ENCODE data around the gene LPP. TPM values are rescaled to one million over a fixed set of nuclear protein-coding genes. Genes with fewer than 3 reads are reported as not detected.
A peak's percentile ranks its signal among the peaks of the same experiment; 100 is the strongest.

Gene LPP
- total RNA-seq, 2 experiments from 2014 or later: 51.3 to 58.9 TPM

GRCh38 chr3:188729422-188729821, 575.5 kb downstream of the LPP start:
- CTCF ChIA-PET: interaction anchor here (0.7 to 1.3 kb wide), 2 partner anchors 20 to 989 kb away, joined by 4 to 5 read pairs; no protein-coding TSS in a partner anchor
- Mint-ChIP-seq H3K4me3 (no peak overlapping the region), H3K4me1 (ENCODE audit: low read depth) (peaks cover 14% of the 10 kb centered on the region), H3K36me3 (ENCODE audit: low read depth) (peaks cover 3% of the 10 kb centered on the region), H3K9me3 (ENCODE audit: insufficient read depth) (no peaks in the 10 kb centered on the region), H3K27ac (no peak overlapping the region), H3K27me3 (ENCODE audit: low read depth) (no peaks in the 10 kb centered on the region)
- DNase-seq (no peak), ATAC-seq (no peak)
- POLR2A ChIA-PET: interaction anchor here (0.6 kb wide), 2 partner anchors 16 to 987 kb away, joined by 3 read pairs; no protein-coding TSS in a partner anchor

- Mint-ChIP-seq H3K36me3 (ENCODE audit: low read depth) (peaks cover 3% of the 10 kb centered on the region), H3K27me3 (ENCODE audit: low read depth) (peaks cover 4% of the 10 kb centered on the region), H3K27ac (no peak overlapping the region), H3K4me3 (no peak overlapping the region), H3K4me1 (ENCODE audit: low read depth) (peaks cover 7% of the 10 kb centered on the region), H3K9me3 (ENCODE audit: insufficient read depth) (no peaks in the 10 kb centered on the region)
- ATAC-seq: no peak
- ChIA-PET POLR2A (no interaction called here), CTCF (no interaction called here)
- no peak for DNase-seq
These were observed 580.4 kb downstream of the LPP start for GRCh38 chr3:188734395-188734794.

GRCh38 chr3:188739511-188739910, 585.6 kb downstream of the LPP start:
- H3K36me3 Mint-ChIP-seq (ENCODE audit: low read depth): no peaks in the 10 kb centered on the region
- ATAC-seq (no peak), DNase-seq (no peak)
- no peaks in the 10 kb centered on the region for H3K9me3 Mint-ChIP-seq (ENCODE audit: insufficient read depth)
- ChIA-PET POLR2A (no interaction called here), CTCF (interaction anchor here (1.1 to 1.6 kb wide), 2 partner anchors 10 to 999 kb away, joined by 4 read pairs; no protein-coding TSS in a partner anchor)
- H3K27me3 Mint-ChIP-seq (ENCODE audit: low read depth): peaks cover 4% of the 10 kb centered on the region
- H3K27ac Mint-ChIP-seq: no peak overlapping the region
- no peaks in the 10 kb centered on the region for H3K4me1 Mint-ChIP-seq (ENCODE audit: low read depth)
- no peak overlapping the region for H3K4me3 Mint-ChIP-seq

GRCh38 chr3:188740010-188740409, 586.1 kb downstream of the LPP start:
- ChIA-PET CTCF (interaction anchor here (1.1 to 1.6 kb wide), 2 partner anchors 9 to 1000 kb away, joined by 4 read pairs; no protein-coding TSS in a partner anchor), POLR2A (no interaction called here)
- Mint-ChIP-seq H3K4me1 (ENCODE audit: low read depth) (no peaks in the 10 kb centered on the region), H3K27ac (no peak overlapping the region), H3K36me3 (ENCODE audit: low read depth) (no peaks in the 10 kb centered on the region), H3K9me3 (ENCODE audit: insufficient read depth) (no peaks in the 10 kb centered on the region), H3K27me3 (ENCODE audit: low read depth) (peaks cover 4% of the 10 kb centered on the region), H3K4me3 (no peak overlapping the region)
- ATAC-seq (no peak), DNase-seq (no peak)

- ChIA-PET POLR2A (no interaction called here), CTCF (no interaction called here)
- no peaks in the 10 kb centered on the region for H3K9me3 Mint-ChIP-seq (ENCODE audit: insufficient read depth)
- H3K27me3 Mint-ChIP-seq (ENCODE audit: low read depth): no peaks in the 10 kb centered on the region
- ATAC-seq (no peak), DNase-seq (no peak)
- no peak overlapping the region for H3K4me3 Mint-ChIP-seq
- H3K4me1 Mint-ChIP-seq (ENCODE audit: low read depth): no peaks in the 10 kb centered on the region
- H3K36me3 Mint-ChIP-seq (ENCODE audit: low read depth): no peaks in the 10 kb centered on the region
- no peak overlapping the region for H3K27ac Mint-ChIP-seq
These were observed 589.0 kb downstream of the LPP start for GRCh38 chr3:188742755-188743550.

- Mint-ChIP-seq H3K9me3 (ENCODE audit: insufficient read depth) (no peaks in the 10 kb centered on the region), H3K4me3 (no peak overlapping the region), H3K4me1 (ENCODE audit: low read depth) (no peaks in the 10 kb centered on the region), H3K27ac (no peak overlapping the region), H3K36me3 (ENCODE audit: low read depth) (no peaks in the 10 kb centered on the region), H3K27me3 (ENCODE audit: low read depth) (no peaks in the 10 kb centered on the region)
- DNase-seq (no peak), ATAC-seq (no peak)
- ChIA-PET CTCF (interaction anchor here (4.0 kb wide), 1 partner anchor 1004 kb away, joined by 20 read pairs; no protein-coding TSS in a partner anchor), POLR2A (no interaction called here)
These were observed 590.2 kb downstream of the LPP start for GRCh38 chr3:188744166-188744565.

- Mint-ChIP-seq H3K9me3 (ENCODE audit: insufficient read depth) (no peaks in the 10 kb centered on the region), H3K27ac (no peak overlapping the region), H3K27me3 (ENCODE audit: low read depth) (no peaks in the 10 kb centered on the region), H3K36me3 (ENCODE audit: low read depth) (no peaks in the 10 kb centered on the region), H3K4me3 (no peak overlapping the region), H3K4me1 (ENCODE audit: low read depth) (no peaks in the 10 kb centered on the region)
- CTCF ChIA-PET: interaction anchor here (1.1 to 4.0 kb wide), 2 partner anchors 209 to 1005 kb away, joined by 4 to 20 read pairs; no protein-coding TSS in a partner anchor
- ATAC-seq: no peak
- POLR2A ChIA-PET: no interaction called here
- no peak for DNase-seq
These were observed 591.1 kb downstream of the LPP start for GRCh38 chr3:188745031-188745430.

GRCh38 chr3:188746291-188746783, 592.4 kb downstream of the LPP start:
- Mint-ChIP-seq H3K27me3 (ENCODE audit: low read depth) (no peaks in the 10 kb centered on the region), H3K4me3 (no peak overlapping the region), H3K27ac (no peak overlapping the region), H3K9me3 (ENCODE audit: insufficient read depth) (no peaks in the 10 kb centered on the region), H3K4me1 (ENCODE audit: low read depth) (no peaks in the 10 kb centered on the region), H3K36me3 (ENCODE audit: low read depth) (no peaks in the 10 kb centered on the region)
- CTCF ChIA-PET: interaction anchor here (0.9 to 4.0 kb wide), 3 partner anchors 9 to 1006 kb away, joined by 3 to 20 read pairs (median 4); no protein-coding TSS in a partner anchor
- POLR2A ChIA-PET: no interaction called here
- DNase-seq: no peak
- no peak for ATAC-seq

- Mint-ChIP-seq H3K27me3 (ENCODE audit: low read depth) (no peaks in the 10 kb centered on the region), H3K27ac (no peak overlapping the region), H3K9me3 (ENCODE audit: insufficient read depth) (no peaks in the 10 kb centered on the region), H3K4me1 (ENCODE audit: low read depth) (no peaks in the 10 kb centered on the region), H3K36me3 (ENCODE audit: low read depth) (no peaks in the 10 kb centered on the region), H3K4me3 (no peak overlapping the region)
- ATAC-seq (no peak), DNase-seq (no peak)
- ChIA-PET CTCF (interaction anchor here (1.0 to 4.0 kb wide), 4 partner anchors 164 to 1008 kb away, joined by 3 to 52 read pairs (median 12); no protein-coding TSS in a partner anchor), POLR2A (no interaction called here)
These were observed 593.5 kb downstream of the LPP start for GRCh38 chr3:188747489-188747888.

- H3K36me3 Mint-ChIP-seq (ENCODE audit: low read depth): no peaks in the 10 kb centered on the region
These were observed 595.2 kb downstream of the LPP start for GRCh38 chr3:188749010-188749617.

GRCh38 chr3:188749830-188750229, 595.9 kb downstream of the LPP start:
- no peak for DNase-seq
- Mint-ChIP-seq H3K4me3 (no peak overlapping the region), H3K27ac (no peak overlapping the region), H3K4me1 (ENCODE audit: low read depth) (peaks cover 3% of the 10 kb centered on the region), H3K27me3 (ENCODE audit: low read depth) (no peaks in the 10 kb centered on the region), H3K9me3 (ENCODE audit: insufficient read depth) (no peaks in the 10 kb centered on the region), H3K36me3 (ENCODE audit: low read depth) (no peaks in the 10 kb centered on the region)
- CTCF ChIA-PET: interaction anchor here (1.1 to 2.3 kb wide), 6 partner anchors 8 to 1010 kb away, joined by 4 to 52 read pairs (median 8); no protein-coding TSS in a partner anchor
- no peak for ATAC-seq
- POLR2A ChIA-PET: no interaction called here

More at GRCh38 chr3:188749010-188749617, 595.2 kb downstream of the LPP start:
- ChIA-PET CTCF (interaction anchor here (0.6 to 2.3 kb wide), 24 partner anchors 8 to 1010 kb away, joined by 3 to 52 read pairs (median 4); no protein-coding TSS in a partner anchor), POLR2A (no interaction called here)
- Mint-ChIP-seq H3K9me3 (ENCODE audit: insufficient read depth) (no peaks in the 10 kb centered on the region), H3K4me1 (ENCODE audit: low read depth) (peaks cover 3% of the 10 kb centered on the region), H3K27ac (no peak overlapping the region), H3K27me3 (ENCODE audit: low read depth) (no peaks in the 10 kb centered on the region), H3K4me3 (no peak overlapping the region)
- DNase-seq (peak; percentile 66), ATAC-seq (peak; percentile 65)

- Mint-ChIP-seq H3K4me3 (no peak overlapping the region), H3K9me3 (ENCODE audit: insufficient read depth) (no peaks in the 10 kb centered on the region), H3K36me3 (ENCODE audit: low read depth) (no peaks in the 10 kb centered on the region), H3K4me1 (ENCODE audit: low read depth) (peaks cover 3% of the 10 kb centered on the region), H3K27me3 (ENCODE audit: low read depth) (no peaks in the 10 kb centered on the region), H3K27ac (no peak overlapping the region)
- ChIA-PET CTCF (interaction anchor here (0.7 to 2.2 kb wide), 4 partner anchors 203 to 1012 kb away, joined by 3 to 5 read pairs (median 4); no protein-coding TSS in a partner anchor), POLR2A (no interaction called here)
- ATAC-seq (no peak), DNase-seq (no peak)
These were observed 596.7 kb downstream of the LPP start for GRCh38 chr3:188750617-188751016.
